ENCODE measurements around the gene QDPR. TPM values are rescaled to one million over a fixed set of nuclear protein-coding genes. Genes with fewer than 3 reads are reported as not detected.

Gene QDPR
- polyA plus RNA-seq, 1 donor (not counting 4 experiments of a cell fraction or from before 2014, with no cell fraction given): 65.6 TPM

DNA sequence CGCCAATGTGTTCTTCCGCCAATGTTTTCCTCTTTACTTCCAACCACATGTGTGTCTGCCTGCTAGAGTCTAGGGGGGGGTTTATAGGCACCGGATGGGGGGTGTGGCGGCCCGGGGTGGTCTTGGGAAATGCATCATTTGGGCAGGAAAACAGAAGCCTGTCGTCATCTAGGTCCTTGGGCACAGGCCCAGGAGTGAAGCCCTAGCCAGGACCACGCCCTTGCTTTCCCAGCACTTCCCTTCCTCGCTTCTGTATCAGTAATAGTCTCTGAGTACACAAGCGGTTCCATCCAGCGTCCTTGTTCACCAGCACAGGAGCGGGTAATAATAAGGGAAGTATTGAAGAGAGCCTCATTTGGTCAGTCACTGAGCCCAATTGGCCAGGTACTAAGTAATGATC, 74.5 kb downstream of the QDPR start:
- dilution Hi-C loops (cut with MboI; ENCODE audit: extremely low pct_ligation_motif_present, low sequenced_read_pairs): no loop called here
- Histone ChIP-seq H3K27me3 (ENCODE audit: control insufficient read depth, extremely low read depth, insufficient read depth, low read length) (no peaks in the 10 kb centered on the region), H3K36me3 (ENCODE audit: control insufficient read depth in 2 of 2, extremely low read depth in 1 of 2, insufficient read depth in 2 of 2, low read length in 2 of 2) (no peaks in the 10 kb centered on the region), H3K9ac (ENCODE audit: control insufficient read depth, extremely low read depth, insufficient read depth, low read length) (no peak overlapping the region), H3K9me1 (ENCODE audit: control insufficient read depth, extremely low read depth, insufficient read depth, low read length) (no peaks in the 10 kb centered on the region), H2AFZ (ENCODE audit: control insufficient read depth, low read length) (no peak overlapping the region), H4K20me1 (ENCODE audit: control insufficient read depth, extremely low read depth, insufficient read depth, low read length) (no peaks in the 10 kb centered on the region), H3K4me1 (ENCODE audit: control insufficient read depth, extremely low read depth, insufficient read depth, low read length) (no peaks in the 10 kb centered on the region), H3K27ac (ENCODE audit: control insufficient read depth, insufficient read depth, low read length) (no peak overlapping the region), H3K4me2 (ENCODE audit: control insufficient read depth, extremely low read depth, insufficient read depth, low read depth, low read length) (no peak overlapping the region), H3K9me3 (ENCODE audit: control insufficient read depth, low read depth, low read length) (no peaks in the 10 kb centered on the region), H3K4me3 (ENCODE audit: control insufficient read depth in 2 of 3, extremely low read depth in 1 of 3, insufficient read depth in 2 of 3, low read depth in 1 of 3, low read length in 3 of 3) (no peak overlapping the region), H3K79me2 (ENCODE audit: control insufficient read depth, insufficient read depth, low read length) (no peaks in the 10 kb centered on the region)
- DNase-seq (ENCODE audit: low read depth, low spot score) (no peak), FAIRE-seq (no peak)
- TF ChIP-seq EZH2 (IDR thresholded peaks at IDR 0.05; ENCODE audit: low read length): no peak
- no peak for TF ChIP-seq CTCF (optimal IDR thresholded peaks at IDR 0.05 in 1 of 3, IDR thresholded peaks at IDR 0.05 in 1 of 3, conservative IDR thresholded peaks at IDR 0.05 in 1 of 3; ENCODE audit: extremely low read depth in 1 of 3, insufficient read depth in 2 of 3, low read length in 3 of 3)

GRCh38 chr4:17436750-17437090, 75.2 kb downstream of the QDPR start:
- no peaks in the 10 kb centered on the region for H3K9me3 ChIP-seq (ENCODE audit: control insufficient read depth, low read depth, low read length)
- H3K79me2 ChIP-seq (ENCODE audit: control insufficient read depth, insufficient read depth, low read length): no peaks in the 10 kb centered on the region
- dilution Hi-C loops (cut with MboI; ENCODE audit: extremely low pct_ligation_motif_present, low sequenced_read_pairs): no loop called here
- TF ChIP-seq EZH2 (IDR thresholded peaks at IDR 0.05; ENCODE audit: low read length) (no peak), CTCF (optimal IDR thresholded peaks at IDR 0.05 in 1 of 3, IDR thresholded peaks at IDR 0.05 in 1 of 3, conservative IDR thresholded peaks at IDR 0.05 in 1 of 3; ENCODE audit: extremely low read depth in 1 of 3, insufficient read depth in 2 of 3, low read length in 3 of 3) (no peak)
- H3K4me3 ChIP-seq (ENCODE audit: control insufficient read depth in 2 of 3, extremely low read depth in 1 of 3, insufficient read depth in 2 of 3, low read depth in 1 of 3, low read length in 3 of 3): no peak overlapping the region
- H3K27ac ChIP-seq (ENCODE audit: control insufficient read depth, insufficient read depth, low read length): no peak overlapping the region
- DNase-seq (ENCODE audit: low read depth, low spot score): no peak
- no peaks in the 10 kb centered on the region for H4K20me1 ChIP-seq (ENCODE audit: control insufficient read depth, extremely low read depth, insufficient read depth, low read length)
- no peak overlapping the region for H2AFZ ChIP-seq (ENCODE audit: control insufficient read depth, low read length)
- no peaks in the 10 kb centered on the region for H3K4me1 ChIP-seq (ENCODE audit: control insufficient read depth, extremely low read depth, insufficient read depth, low read length)
- no peaks in the 10 kb centered on the region for H3K27me3 ChIP-seq (ENCODE audit: control insufficient read depth, extremely low read depth, insufficient read depth, low read length)
- no peaks in the 10 kb centered on the region for H3K36me3 ChIP-seq (ENCODE audit: control insufficient read depth in 2 of 2, extremely low read depth in 1 of 2, insufficient read depth in 2 of 2, low read length in 2 of 2)
- H3K9ac ChIP-seq (ENCODE audit: control insufficient read depth, extremely low read depth, insufficient read depth, low read length): no peak overlapping the region
- H3K9me1 ChIP-seq (ENCODE audit: control insufficient read depth, extremely low read depth, insufficient read depth, low read length): no peaks in the 10 kb centered on the region
- H3K4me2 ChIP-seq (ENCODE audit: control insufficient read depth, extremely low read depth, insufficient read depth, low read depth, low read length): no peak overlapping the region
- no peak for FAIRE-seq

Other genes starting within 250 kb of the QDPR start
- gene CLRN2, start 3.1 kb upstream of the QDPR start, polyA plus RNA-seq: not detected in 3 replicates
- 57.3 to 95.6 TPM (median 84.8 TPM) in 3 replicates for gene LAP3, start 65.1 kb upstream of the QDPR start, polyA plus RNA-seq
- 12.3 to 22.5 TPM (median 21.7 TPM) in 3 replicates for gene MED28, start 102.6 kb upstream of the QDPR start, polyA plus RNA-seq